T-helper 1 cell treated with Interleukin-12 subunit alpha and Interleukin-12 subunit beta and Interleukin-4 antibody, amounts not matched to agents 30 μg/mL and 1 μg/mL, for 36 hours (primary cell): ENCODE measurements around the gene TNFAIP8.
"Not testable (repeated sequence)": the region's sequence is repeated elsewhere in the genome, so short reads cannot be mapped to it uniquely, and the experiment has no call there.

ENCODE experiments used
- H3K27ac Mint-ChIP-seq: one replicate; pipeline ENCODE4 v1.8.0; 2021; ENCODE audit warnings: mild to moderate bottlenecking, mixed read lengths
- H3K27me3 Mint-ChIP-seq: one replicate; pipeline ENCODE4 v1.8.0; 2021; ENCODE audit warnings: low read depth, mixed read lengths
- H3K36me3 Mint-ChIP-seq: one replicate; pipeline ENCODE4 v1.8.0; 2021; ENCODE audit warnings: low read depth, mixed read lengths
- H3K4me1 Mint-ChIP-seq: one replicate; pipeline ENCODE4 v1.8.0; 2021; ENCODE audit warnings: low read depth, mixed read lengths
- H3K4me3 Mint-ChIP-seq: one replicate; pipeline ENCODE4 v1.8.0; 2021; ENCODE audit warnings: mild to moderate bottlenecking, moderate library complexity, mixed read lengths
- H3K9me3 Mint-ChIP-seq: one replicate; pipeline ENCODE4 v1.8.0; 2021; ENCODE audit warnings: mixed read lengths

TNFAIP8 gene

GRCh38 chr5:119437785-119438586 lies 82.2 kb downstream of the TNFAIP8 start:
- peaks cover 46% of the 10 kb centered on the region for H3K27me3 Mint-ChIP-seq
- H3K4me3 Mint-ChIP-seq = peak overlapping the region; percentile 18
- not testable (repeated sequence) for H3K36me3 Mint-ChIP-seq, H3K9me3 Mint-ChIP-seq, H3K27ac Mint-ChIP-seq
- peaks cover 11% of the 10 kb centered on the region for H3K4me1 Mint-ChIP-seq

GRCh38 chr5:119438587-119438917 lies 82.7 kb downstream of the TNFAIP8 start:
- H3K36me3 Mint-ChIP-seq, H3K27ac Mint-ChIP-seq: not testable (repeated sequence)
- peaks cover 11% of the 10 kb centered on the region for H3K9me3 Mint-ChIP-seq
- H3K4me3 Mint-ChIP-seq = peak overlapping the region; percentile 77
- H3K27me3 Mint-ChIP-seq = peaks cover 52% of the 10 kb centered on the region
- peaks cover 11% of the 10 kb centered on the region for H3K4me1 Mint-ChIP-seq

GRCh38 chr5:119439140-119439631 lies 83.4 kb downstream of the TNFAIP8 start:
- Mint-ChIP-seq H3K27me3 (peaks cover 58% of the 10 kb centered on the region), H3K4me3 (peak overlapping the region; percentile 77), H3K36me3 (no peaks in the 10 kb centered on the region), H3K27ac (no peak overlapping the region), H3K4me1 (peaks cover 10% of the 10 kb centered on the region), H3K9me3 (peaks cover 11% of the 10 kb centered on the region)

- not testable (repeated sequence) for H3K36me3 Mint-ChIP-seq, H3K4me3 Mint-ChIP-seq, H3K27ac Mint-ChIP-seq, H3K4me1 Mint-ChIP-seq
- Mint-ChIP-seq H3K27me3 (peaks cover 61% of the 10 kb centered on the region), H3K9me3 (peaks cover 11% of the 10 kb centered on the region)
These were observed 83.8 kb downstream of the TNFAIP8 start for GRCh38 chr5:119439632-119440031.

GRCh38 chr5:119444643-119445042 lies 88.8 kb downstream of the TNFAIP8 start:
- not testable (repeated sequence) for H3K4me3 Mint-ChIP-seq, H3K4me1 Mint-ChIP-seq, H3K27ac Mint-ChIP-seq, H3K36me3 Mint-ChIP-seq
- H3K27me3 Mint-ChIP-seq = peaks cover 58% of the 10 kb centered on the region
- peaks cover 11% of the 10 kb centered on the region for H3K9me3 Mint-ChIP-seq

GRCh38 chr5:119445544-119445943 lies 89.7 kb downstream of the TNFAIP8 start:
- H3K4me1 Mint-ChIP-seq = no peaks in the 10 kb centered on the region

More at GRCh38 chr5:119445544-119445943, 89.7 kb downstream of the TNFAIP8 start:
- H3K36me3 Mint-ChIP-seq = no peaks in the 10 kb centered on the region
- peaks cover 49% of the 10 kb centered on the region for H3K27me3 Mint-ChIP-seq
- peaks cover 11% of the 10 kb centered on the region for H3K9me3 Mint-ChIP-seq
- H3K4me3 Mint-ChIP-seq = no peak overlapping the region
- no peak overlapping the region for H3K27ac Mint-ChIP-seq
